Fibroblast of villous mesenchyme (primary cell): ENCODE results near the gene PFDN1. TPM values are rescaled to one million over a fixed set of nuclear protein-coding genes. Genes with fewer than 3 reads are reported as not detected.

ENCODE experiments used
- DNase-seq: peaks from one replicate; pipeline ENCODE4 v3.0.0-alpha.2; 2010; ENCODE audit warnings: low read depth
- H3K4me3 ChIP-seq: 2 replicates; pipeline ENCODE4 v1.5.1; 2011; ENCODE audit warnings: low read depth, mild to moderate bottlenecking, low read length
- total RNA-seq: library from RNA; depleted of rRNA; stranded (reverse); fragments of >200 nt; gene quantifications from 2 replicates; pipeline ENCODE4 v1.2.3, GENCODE V29; 2012
- TF ChIP-seq, protein P1 (sequence below): IDR thresholded peaks from 2 replicates; pipeline ENCODE4 v1.5.1; 2012; ENCODE audit warnings: low read depth, mild to moderate bottlenecking, low read length; ENCODE audit not compliant: insufficient read depth

Gene PFDN1
- total RNA-seq, 1 donor: 69.1 TPM

DNA sequence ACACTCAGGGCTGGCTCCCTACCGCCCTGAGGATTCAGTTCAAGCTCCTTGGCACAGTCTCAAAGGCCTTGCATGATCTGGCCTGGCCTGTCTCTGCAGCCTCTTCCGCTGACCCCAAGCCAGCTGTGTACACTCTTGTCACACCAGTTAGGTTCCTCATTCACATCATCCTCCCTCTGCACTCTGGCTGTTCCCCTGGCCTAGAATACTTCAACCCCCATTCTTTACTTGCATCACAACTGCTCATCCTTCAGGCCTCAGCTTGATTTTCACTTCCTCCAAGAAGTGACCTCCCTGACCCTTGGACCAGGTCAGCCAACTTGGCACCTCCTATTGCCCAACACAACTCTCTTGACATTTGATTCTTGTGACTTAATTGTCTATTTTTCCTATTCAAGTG is 18.9 kb upstream of the PFDN1 start:
- no peak overlapping the region for H3K4me3 ChIP-seq
- DNase-seq: no peak
- TF ChIP-seq, protein P1, sequence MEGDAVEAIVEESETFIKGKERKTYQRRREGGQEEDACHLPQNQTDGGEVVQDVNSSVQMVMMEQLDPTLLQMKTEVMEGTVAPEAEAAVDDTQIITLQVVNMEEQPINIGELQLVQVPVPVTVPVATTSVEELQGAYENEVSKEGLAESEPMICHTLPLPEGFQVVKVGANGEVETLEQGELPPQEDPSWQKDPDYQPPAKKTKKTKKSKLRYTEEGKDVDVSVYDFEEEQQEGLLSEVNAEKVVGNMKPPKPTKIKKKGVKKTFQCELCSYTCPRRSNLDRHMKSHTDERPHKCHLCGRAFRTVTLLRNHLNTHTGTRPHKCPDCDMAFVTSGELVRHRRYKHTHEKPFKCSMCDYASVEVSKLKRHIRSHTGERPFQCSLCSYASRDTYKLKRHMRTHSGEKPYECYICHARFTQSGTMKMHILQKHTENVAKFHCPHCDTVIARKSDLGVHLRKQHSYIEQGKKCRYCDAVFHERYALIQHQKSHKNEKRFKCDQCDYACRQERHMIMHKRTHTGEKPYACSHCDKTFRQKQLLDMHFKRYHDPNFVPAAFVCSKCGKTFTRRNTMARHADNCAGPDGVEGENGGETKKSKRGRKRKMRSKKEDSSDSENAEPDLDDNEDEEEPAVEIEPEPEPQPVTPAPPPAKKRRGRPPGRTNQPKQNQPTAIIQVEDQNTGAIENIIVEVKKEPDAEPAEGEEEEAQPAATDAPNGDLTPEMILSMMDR: no peak

DNA sequence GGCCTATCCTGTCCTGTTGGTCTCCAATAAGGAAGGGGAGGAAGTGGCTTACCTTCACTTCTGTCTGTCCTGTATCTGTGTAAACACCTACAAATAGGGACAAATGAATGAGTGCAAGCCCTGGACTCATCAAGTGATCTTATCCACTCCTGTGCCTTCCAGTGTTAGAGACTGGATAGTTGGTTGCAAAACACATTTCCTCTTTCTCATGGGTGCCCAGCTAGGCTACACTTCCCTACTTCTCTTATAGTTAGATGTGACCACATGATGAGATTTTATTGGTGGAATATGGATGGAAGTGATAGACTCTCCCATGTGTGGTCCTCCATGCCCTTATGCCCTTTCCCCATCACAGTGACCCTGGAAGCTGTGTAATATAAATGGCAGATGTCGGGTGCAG is 16.9 kb upstream of the PFDN1 start:
- H3K4me3 ChIP-seq: no peak overlapping the region
- TF ChIP-seq, protein P1: no peak
- DNase-seq: no peak

DNA sequence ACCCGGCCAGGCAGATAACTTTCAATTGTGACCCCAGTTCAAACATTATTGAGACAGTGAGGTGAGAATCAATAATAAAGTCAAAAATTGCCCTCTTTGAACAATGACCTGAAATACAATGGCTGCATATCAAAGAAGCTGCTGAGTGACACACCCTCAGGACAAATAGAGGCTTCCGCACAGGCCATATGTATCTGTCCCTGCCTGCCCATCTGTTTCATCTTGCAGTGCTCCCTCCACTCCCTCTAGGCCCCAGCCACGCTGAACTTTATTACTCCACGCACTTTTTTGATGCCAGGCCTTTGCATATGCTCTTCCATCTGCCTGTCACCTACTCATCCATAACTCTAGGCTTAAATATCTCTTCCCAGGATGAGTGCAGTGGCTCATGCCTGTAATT is 15.9 kb upstream of the PFDN1 start:
- no peak for DNase-seq
- TF ChIP-seq, protein P1: no peak
- no peak overlapping the region for H3K4me3 ChIP-seq

- DNase-seq: no peak
- H3K4me3 ChIP-seq: no peak overlapping the region
- TF ChIP-seq, protein P1: no peak
These were observed 15.0 kb upstream of the PFDN1 start for GRCh38 chr5:140317859-140318258.

GRCh38 chr5:140312791-140313189 is 9.9 kb upstream of the PFDN1 start:
- TF ChIP-seq, protein P1: no peak
- no peak overlapping the region for H3K4me3 ChIP-seq
- DNase-seq: no peak

DNA sequence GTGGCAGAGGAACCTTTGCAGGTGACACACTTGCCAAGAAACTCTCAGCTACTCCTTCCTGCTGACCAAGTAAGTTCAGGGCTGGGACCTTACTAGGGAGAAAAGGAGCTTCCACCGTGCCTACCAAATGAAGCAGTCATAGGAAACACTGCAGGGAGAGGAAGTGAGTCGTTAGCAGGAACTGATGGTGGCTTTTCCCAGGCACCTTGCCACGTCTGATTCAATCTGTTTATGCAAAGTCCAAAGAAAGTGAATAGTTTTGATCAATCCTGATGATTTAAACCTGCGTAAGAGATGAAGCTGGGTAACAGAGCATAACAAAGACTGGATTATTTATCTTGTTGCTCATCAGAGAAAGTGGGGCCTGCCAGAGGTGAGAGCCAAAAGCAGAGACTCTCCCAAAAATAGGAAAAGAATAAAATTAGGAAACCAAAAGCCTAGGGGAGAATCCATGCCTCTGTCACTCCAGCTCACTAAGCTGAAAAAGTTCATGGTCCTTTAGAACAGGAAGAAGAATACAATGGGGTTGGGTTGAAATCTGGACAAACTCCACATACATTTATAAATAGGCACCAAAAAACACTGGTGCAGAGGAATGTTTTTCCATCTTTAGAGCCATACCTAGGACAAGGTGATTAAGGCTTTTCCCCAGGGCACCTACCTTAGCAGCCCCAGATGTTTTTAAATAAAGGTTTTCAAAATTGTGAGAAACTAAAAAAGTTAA is 9.3 kb upstream of the PFDN1 start:
- TF ChIP-seq, protein P1: no peak
- DNase-seq: peak; percentile 76

DNA sequence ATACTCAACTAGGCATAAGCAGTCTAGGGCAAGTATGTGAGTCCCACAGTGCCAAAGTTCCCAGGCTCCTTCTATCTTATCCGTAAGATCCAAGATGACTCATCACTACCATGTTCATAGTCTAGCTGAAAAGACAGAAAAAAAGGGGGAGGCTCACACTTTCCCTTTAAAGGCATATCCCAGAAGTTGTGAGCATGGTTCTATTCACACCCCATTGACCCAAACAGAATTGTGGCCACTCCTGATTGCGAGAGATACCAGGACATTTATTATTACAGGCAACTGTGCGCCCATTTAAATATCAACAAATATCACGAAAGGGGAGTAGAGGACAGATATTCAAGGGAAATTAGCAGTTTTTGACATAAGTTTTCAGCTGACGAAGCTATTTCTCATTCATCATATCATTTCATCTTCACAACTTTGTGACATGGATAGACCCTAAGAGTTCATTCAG is 8.1 kb upstream of the PFDN1 start:
- TF ChIP-seq, protein P1: no peak
- DNase-seq: peak; percentile 95
- H3K4me3 ChIP-seq: no peak overlapping the region

More for the DNA sequence above, 9.3 kb upstream of the PFDN1 start:
- no peak overlapping the region for H3K4me3 ChIP-seq
